GM21423 (cell line): ENCODE results near the gene ETFRF1.

Experiments
- ATAC-seq: cut with Tn5 transposase; IDR thresholded peaks from one replicate; pipeline ENCODE4 v1.9.1; 2021; ENCODE audit warnings: mild to moderate bottlenecking, moderate library complexity; ENCODE audit not compliant: unreplicated experiment

Gene ETFRF1

DNA sequence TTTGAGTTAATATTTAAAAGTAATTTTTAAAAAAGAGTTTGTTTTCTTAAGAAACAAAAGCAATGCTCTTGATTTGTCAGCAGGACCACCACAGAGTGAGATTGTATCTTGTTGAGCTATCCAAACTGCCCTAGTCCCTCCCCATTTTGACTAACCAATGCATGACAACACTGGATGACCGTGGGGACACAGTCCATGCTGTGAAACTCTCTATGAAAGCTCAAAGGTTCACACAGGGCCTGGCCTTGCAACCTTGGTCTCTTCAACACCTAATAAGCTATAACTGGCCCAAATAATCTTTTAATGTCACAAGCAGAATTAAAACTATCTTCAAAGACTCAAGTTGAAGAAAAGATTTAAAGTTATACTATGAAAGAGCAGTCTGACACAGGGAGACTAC is 13.5 kb downstream of the ETFRF1 start:
- no peak for ATAC-seq

GRCh38 chr12:25213338-25213737 is 18.3 kb downstream of the ETFRF1 start:
- ATAC-seq, result no peak

- no peak for ATAC-seq
Observed at GRCh38 chr12:25236190-25236589, 41.2 kb downstream of the ETFRF1 start.

DNA sequence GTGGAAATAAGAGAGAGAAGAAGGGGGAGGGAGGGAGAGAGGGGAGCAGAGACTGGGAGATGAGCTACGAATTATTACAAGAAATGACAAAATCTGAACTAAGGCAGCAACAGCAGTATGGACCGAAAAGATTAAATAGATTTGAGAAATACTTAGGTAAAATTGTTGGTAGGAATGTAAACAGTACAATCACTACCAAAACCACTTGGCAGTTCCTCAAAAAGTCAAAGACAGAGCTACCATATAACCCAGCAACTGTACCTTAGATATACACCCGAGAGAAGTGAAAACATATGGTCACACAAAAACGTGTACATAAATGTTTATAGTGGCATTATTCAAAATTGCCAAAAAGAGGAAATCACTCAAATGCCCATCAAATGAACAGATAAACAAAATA is 41.6 kb downstream of the ETFRF1 start:
- ATAC-seq, result no peak

DNA sequence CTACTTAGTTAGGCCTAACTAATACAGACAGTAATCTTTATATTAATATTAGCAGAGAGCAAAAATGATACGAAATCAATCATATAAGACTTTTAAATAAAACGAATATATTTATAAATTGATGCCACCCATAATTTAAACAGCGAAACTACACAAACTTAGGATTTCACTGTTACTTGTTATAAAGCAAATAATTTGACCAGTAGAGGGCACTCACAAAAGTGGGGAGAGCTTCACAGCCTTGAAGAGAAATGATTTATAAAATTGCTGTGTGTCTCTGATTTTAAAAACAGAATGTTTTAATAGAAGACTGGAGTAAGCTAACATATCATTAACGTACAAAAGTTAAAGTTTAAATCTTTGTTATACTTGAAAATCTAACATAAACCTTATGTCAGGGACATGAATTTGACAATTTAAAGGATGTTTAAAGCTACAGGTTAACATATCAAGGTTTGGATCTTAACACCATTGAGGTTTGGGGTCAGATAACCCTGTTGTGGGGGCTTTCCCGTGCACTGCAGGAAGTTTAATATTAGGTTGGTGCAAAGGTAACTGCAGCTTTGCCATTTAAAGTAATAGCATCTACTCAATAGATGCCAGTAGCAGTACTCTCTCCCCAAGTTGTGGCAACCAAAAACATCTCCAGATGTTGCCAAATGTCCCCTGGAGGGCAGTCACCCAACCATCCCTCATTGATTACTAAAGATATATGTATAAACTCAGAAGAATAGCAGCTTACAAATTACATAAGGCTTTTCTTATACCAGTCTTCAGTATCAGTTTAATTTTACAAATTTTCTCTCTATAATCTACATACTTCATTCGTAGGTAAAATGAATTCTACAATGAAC is 46.4 kb downstream of the ETFRF1 start:
- ATAC-seq, result no peak

DNA sequence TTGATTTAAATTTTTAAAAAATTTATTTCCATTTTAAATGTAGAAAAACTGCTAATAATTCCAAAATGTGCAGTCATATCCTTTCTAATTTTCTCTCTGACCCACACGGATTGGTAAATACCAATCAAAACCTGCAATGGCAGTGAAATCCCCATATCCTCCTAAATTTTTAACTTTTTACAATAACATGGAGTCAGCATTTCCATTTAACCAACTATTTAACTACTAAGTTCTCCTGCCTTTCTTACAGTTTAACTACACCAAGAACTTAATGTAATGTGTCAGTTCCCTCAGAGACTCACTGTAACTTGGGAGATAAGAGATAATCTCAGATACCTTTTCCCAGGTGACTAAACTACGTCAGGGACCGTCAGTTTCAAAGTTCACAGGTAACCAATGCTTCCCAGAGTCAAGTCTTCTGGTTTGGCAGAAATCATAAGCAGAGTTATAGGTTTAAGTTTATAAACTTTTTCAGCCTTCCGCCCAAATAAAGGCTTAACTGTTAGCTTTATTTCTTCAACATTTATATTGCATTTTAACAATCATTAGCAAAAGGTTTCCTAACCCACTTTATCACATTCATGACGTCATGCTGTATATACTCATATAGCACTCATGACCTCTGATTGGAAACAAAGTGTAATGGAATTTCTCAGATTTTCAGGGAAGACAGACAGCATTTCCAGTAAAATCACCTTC is 48.1 kb downstream of the ETFRF1 start:
- no peak for ATAC-seq

DNA sequence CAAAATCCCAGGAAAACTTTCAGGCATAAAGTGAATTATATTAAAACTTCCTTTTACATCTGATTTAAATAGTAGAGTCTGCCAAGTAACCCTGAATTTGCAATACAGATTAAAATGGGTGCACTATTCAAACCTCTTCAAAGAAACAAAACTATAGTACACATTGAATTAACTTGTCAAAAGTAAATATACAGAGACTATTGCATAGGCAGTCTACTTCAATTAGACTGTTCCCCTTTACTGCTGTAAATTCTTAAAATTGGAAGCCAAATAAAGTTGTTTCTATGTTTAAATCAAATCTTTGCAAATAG is 48.6 kb downstream of the ETFRF1 start:
- ATAC-seq, result no peak

DNA sequence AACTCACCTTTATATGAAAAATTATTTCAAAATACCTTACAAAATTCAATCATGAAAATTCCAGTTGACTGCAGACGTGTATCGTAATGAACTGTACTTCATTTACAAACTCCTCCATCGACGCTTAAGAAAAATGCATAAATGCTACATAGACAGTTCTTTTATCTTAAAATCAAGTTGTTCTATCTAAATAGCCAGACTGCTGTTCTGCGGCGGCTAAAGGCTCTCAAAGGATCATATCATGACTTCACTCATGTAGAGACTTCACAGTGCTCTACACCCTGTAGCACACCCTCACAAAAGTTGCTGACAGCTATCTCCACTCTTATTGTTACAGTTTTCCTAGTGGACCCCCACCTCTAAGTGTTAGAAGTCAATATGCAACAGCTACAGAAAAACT is 50.5 kb downstream of the ETFRF1 start:
- no peak for ATAC-seq

DNA sequence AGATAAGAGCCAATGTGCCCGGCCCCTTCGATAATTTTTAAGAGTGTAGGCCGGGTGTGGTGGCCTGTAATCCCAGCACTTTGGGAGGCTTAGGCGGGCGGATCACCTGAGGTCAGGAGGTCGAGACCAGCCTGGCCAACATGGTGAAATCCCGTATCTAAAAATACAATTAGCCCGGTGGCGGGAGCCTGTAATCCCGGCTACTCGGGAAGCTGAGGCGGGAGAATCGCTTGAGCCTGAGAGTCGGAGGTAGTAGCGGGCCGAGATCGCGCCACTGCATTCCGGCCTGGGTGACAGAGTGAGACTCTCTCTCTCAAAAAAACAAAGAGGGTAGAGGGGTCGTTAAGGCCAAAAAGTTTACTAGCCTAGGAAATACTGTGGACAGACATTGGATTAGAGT is 53.1 kb downstream of the ETFRF1 start:
- no peak for ATAC-seq

DNA sequence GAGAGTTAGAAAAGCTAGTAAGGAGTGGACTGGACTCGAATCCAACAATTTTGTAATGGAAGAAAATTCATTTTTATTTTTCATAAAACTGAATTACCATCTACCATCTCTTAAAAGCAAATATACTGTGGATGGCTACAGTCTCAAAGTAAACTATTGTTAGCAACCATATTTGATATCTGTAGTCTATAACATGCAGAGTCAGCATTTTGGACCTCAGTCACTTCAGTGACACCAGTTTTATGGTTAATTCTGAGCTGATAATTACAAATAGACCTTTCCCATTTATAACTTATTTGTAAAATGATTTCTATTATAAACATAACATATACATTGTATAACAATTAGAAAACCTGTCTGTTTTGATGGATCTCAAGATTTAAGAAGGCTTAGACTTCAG is 53.7 kb downstream of the ETFRF1 start:
- no peak for ATAC-seq

DNA sequence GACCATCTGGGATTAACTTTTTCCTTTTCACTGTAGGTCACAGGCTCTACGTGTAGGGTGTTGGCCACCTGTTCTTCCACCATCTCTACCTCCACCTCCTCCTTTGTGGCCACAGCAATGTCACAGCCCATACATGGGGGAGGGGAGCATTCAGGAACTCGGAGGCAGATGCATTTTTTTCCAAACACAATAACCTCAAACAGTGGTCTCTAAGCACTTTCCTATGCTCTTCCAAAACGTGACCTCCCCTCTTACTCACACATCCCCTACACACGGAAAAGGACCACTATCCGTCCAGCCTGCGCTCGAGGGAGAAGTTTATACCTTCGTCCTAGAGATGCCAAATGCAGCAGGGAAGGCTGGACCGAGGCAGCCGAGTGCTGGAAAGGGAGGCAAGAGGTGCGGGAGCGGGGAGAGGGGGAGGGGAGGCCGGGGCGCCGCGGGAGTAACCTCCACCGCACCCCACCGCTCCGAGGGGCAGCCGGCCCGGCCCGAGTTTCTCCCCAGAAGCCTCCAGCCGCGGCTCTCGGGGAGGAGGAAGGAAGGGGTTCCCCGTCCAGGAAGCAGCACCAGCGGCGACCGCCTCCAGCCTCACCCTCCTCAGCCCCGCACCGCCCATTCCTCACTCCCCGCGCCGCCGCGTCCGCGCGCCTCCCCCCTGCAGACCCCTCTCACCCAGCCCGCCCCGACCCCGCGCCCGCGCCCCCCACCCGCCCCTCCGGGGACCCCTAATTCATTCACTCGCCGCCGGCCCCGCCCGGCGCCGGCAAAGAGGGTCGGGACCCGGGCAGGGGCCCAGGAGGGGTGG is 55.1 kb downstream of the ETFRF1 start:
- peak; percentile 29 for ATAC-seq

GRCh38 chr12:25250744-25251730 is 56.0 kb downstream of the ETFRF1 start, which contains the start of gene KRAS:
TSS of gene KRAS (minus strand) at chr12:25250929.
- ATAC-seq, result peak; percentile 77

DNA sequence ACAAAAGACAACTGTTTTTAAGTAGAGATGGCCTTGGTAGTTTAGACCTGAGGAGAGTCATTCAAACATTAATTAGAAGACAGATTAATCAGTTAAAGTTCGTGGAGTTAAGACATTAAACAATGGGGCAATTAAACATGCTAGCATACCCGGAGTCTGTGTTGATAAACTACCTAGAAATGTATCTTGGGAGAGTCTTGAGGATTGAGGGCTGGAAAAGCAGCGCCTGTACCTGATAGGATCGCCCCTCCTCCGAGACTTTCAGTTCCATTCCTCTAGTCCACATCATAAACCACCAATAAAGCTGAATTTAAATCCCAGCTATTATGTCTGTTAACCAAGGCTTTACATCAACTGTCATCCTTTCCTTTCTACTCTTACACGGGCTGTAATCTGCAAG is 56.7 kb downstream of the ETFRF1 start:
- ATAC-seq, result no peak

GRCh38 chr12:25252946-25253345 is 57.9 kb downstream of the ETFRF1 start:
- ATAC-seq, result no peak

DNA sequence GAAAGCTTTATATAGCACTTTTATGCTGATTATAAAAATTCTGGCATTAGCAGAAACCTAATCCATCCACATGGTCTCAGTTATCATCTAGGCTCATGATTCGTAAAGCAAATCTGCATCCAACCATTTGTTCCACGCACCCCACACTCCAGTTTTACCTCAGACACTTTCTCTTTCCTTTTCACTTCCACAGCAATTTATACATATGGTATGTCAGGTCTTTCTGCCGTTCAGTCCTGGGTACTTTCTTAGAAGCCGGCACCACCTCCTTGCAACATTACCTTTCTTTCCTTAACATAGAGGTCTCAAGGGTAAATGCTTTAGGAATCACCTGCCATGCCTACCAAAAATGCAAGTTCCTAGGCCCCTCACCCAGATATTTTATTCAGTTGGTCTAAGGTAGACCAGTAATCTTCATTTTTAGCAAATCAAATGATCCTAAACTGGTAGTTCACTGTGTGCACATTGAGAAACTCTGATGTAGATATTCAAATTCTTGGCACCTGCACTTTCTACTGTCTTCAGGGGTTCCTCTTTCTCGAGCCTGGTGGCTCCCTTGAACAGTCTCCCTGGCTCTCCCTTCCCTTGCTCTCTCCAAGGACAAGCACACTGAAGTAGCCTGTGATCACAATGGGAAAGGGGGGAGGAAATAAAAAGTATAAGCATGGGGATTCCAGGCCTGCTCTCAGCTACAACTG is 58.5 kb downstream of the ETFRF1 start:
- ATAC-seq, result no peak

DNA sequence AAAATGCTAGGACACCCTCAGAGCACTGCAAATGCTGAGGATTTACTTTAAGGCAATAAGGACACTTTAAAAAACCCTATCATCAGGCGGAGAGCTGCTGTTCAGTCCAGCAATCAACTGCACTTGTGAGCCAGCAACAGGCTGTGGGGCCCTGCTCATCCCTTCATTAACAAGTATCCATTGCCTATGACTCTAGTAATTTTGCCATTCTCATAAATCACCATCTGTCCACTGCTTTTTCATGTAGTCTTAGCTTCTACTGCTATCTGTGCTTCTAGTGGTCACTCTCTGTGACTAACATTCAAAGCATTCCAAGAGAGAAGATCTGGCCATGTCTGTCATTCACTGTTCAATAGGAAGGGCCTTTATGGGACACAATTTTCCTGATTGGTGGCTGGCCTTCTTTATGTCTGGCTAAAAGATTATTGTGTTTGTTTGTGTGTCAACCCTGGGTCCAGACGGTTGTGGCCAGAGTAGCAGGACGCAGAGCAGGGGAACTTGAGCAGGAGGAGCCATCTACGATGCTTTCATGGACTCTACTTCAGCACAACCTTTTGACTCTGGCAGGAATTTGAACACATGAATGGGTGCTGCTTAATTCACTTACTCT is 59.3 kb downstream of the ETFRF1 start:
- ATAC-seq, result no peak
